D721Med (cell line): Measurements from ENCODE around the gene GAB2.

ENCODE experiments used
- DNase-seq: peaks from one replicate; pipeline ENCODE4 v3.0.0; 2011; ENCODE audit warnings: low spot score; ENCODE audit not compliant: insufficient read length
- FAIRE-seq: peaks from 2 replicates; lab custom pipeline; 2011; peaks lifted over from hg19 to GRCh38; lab: Jason Lieb, UNC
- TF ChIP-seq, protein P1 (sequence below): IDR thresholded peaks from 2 replicates; pipeline ENCODE4 v1.5.1; 2012; ENCODE audit warnings: mild to moderate bottlenecking, control low read depth; ENCODE audit not compliant: insufficient read depth; ENCODE audit errors: missing control alignments

The GAB2 gene

DNA sequence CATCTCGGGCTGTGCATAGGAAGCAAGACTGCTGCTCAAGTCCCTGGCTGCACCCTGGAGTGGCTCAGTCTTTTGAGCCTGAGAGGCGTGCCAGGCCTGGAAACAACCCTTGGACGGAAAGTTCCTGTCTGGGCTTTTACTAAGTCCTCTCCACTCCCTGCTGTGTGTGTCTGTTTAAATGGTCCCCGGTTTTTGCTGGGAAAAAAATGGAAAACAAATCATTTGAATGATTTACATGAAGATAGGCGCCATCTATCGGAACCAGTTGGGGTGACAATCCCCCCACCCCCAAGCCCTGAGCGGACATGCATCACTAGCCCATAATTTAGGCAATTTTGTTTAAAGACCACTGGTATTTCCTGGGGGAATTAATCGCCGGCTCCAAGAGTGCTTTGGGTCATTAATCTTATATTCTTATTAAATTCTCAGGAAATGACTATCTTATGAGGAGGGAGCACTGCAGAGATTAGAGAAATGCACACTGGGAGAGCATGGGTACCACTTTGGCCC lies 2.7 kb upstream of the GAB2 start:
- DNase-seq (peak; percentile 29), FAIRE-seq (no peak)
- TF ChIP-seq, protein P1, sequence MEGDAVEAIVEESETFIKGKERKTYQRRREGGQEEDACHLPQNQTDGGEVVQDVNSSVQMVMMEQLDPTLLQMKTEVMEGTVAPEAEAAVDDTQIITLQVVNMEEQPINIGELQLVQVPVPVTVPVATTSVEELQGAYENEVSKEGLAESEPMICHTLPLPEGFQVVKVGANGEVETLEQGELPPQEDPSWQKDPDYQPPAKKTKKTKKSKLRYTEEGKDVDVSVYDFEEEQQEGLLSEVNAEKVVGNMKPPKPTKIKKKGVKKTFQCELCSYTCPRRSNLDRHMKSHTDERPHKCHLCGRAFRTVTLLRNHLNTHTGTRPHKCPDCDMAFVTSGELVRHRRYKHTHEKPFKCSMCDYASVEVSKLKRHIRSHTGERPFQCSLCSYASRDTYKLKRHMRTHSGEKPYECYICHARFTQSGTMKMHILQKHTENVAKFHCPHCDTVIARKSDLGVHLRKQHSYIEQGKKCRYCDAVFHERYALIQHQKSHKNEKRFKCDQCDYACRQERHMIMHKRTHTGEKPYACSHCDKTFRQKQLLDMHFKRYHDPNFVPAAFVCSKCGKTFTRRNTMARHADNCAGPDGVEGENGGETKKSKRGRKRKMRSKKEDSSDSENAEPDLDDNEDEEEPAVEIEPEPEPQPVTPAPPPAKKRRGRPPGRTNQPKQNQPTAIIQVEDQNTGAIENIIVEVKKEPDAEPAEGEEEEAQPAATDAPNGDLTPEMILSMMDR, result peak; percentile 62

DNA sequence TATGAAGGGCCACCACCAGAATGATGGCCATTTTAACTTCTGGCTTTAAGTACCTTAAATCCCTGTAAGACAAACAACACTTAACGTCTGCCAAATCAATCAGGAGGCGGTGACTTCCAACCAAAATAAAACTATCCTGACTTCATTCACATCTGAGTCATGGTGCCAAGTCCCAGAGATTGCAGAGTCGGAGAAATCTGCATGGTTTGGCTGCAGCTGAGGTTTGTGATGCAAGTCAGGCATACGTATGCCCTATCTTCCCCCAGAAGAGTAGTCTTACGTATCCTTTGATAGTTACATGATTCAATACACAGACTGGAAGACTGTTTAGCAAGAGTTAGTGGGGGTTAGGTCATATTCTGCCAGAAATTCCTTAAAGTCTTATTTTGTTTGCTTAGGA lies 1.7 kb upstream of the GAB2 start:
- DNase-seq (no peak), FAIRE-seq (no peak)
- TF ChIP-seq, protein P1, result no peak

DNA sequence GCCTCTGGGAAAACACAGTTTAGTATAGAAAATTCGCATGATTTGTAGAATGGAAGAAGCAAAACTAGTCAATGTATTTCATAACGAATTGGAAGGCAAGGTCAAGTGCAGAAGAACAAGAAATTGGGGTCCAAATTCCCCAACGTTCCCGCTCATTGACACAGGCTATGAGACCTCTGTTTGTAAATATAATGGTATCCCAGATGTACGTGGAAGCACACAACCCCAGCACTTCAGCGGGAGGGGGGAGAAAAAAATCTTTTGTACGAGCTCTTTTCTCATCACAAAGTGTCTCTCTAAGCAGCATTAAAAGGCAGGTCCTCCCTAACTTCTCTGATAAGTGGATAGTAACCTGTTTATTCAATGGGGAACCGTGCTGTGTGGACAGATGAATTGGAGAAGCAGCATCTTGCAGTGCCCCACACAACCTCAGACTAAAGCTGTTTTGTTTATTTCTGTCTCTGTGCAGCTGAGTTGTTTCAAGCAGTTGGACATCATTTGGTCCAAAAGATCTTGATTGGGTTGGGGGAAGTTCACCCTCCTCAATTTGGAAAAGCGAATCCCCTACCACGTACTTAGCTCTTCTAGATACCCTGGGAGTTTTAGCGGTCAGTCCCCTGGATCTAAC lies 1.1 kb upstream of the GAB2 start:
- TF ChIP-seq, protein P1, result no peak
- no peak for DNase-seq
- no peak for FAIRE-seq

DNA sequence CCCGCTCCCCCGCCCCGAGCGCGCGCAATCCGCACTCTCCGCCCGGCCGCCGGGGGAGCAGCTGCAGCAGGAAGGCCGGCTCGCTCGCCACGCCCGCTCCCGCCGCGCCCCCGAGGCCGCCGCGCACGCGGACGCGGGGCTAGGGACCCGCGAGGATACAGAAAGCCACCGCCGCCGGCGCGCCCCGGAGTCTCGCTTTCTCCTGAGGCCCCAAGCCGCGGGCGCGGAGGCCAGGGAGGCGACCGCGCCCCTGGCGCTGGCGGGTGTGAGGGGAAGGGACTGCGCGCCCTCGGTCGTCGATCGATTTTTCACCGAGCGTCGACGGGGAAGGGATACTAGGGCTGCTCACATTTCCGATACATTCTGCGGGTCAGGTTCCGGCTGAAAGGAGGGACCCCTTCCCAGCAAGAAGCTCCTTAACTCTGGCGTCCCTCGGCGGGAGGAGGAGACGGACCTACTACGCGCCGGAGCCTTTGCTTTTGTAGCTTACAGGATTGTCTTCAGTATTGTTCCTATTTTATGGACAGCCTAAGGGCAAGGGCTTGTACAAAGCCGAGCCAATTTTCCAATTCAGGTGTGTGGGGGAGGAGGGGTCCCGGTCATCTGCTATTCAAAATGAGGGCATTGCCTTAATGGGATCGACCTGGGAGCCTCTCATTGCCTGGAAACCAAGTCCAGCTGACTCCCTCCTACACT lies 416 bp upstream of the GAB2 start:
- DNase-seq, result peak; percentile 51
- FAIRE-seq, result no peak
- TF ChIP-seq, protein P1, result no peak

DNA sequence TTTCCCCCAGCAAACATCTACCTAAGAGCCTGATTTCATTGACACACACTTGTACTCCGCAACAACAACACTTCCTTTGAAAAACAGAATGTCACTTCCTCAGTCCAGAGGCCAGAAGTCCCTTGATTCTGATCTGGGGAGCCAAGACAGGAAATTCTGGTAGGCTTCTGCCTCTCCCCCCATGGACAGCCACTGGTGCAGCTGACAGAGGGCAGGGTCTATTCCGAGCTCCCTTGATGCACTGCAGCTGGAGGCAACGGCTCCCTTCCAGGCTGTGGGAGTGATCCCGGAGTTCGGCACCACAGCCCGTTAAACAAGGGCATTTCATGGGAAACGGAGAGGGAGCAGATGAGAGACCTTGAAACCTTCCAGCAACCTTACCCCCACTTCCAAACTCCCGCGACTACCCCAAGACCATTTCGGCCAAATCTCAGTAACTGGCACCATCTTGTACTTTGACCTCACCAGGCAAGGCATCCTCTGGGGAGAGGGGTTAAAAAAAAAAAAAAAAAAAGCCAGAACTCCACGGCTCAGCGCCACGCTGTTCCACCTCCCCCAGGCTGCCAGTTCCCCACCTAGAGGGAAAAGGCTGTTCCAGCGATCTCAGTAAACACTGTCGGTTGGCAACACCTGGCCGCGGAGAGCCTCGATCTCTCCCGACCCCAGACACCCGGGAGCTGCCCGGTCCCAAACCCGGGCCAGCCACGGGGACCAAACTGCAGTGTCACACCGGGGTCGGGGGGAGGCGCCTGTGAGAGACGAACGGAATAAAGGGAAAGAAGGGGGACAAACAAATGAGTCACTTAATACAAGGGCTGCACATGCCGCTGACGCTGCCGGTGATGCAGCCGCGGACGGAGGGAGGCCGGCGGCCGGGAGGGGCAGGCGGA lies 1.1 kb downstream of the GAB2 start:
- peak; percentile 23 for DNase-seq
- TF ChIP-seq, protein P1, result peak; percentile 48
- FAIRE-seq, result no peak

DNA sequence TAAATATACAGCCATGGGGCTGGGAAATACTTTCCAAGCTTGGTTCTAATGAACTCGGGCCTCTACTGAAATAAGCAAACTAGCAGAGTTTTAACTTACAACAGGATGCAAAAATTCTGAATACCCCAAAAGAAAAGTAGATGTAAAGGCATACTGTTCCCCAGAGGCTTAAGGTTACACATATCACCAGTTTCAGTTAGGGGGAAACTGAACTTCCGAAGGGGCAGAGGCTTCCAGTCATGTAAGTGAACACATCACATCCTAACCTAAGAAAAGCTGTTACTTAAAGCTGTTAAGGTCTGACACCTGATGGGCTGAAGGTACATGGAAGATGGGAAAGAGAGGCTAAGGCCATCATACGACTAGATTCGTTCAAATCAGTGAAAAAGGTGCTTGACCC lies 2.3 kb downstream of the GAB2 start:
- FAIRE-seq, result no peak
- DNase-seq, result no peak

More for the DNA sequence above, 2.3 kb downstream of the GAB2 start:
- TF ChIP-seq, protein P1, result no peak
